ENCODE data around the gene ZNF674.

DNA sequence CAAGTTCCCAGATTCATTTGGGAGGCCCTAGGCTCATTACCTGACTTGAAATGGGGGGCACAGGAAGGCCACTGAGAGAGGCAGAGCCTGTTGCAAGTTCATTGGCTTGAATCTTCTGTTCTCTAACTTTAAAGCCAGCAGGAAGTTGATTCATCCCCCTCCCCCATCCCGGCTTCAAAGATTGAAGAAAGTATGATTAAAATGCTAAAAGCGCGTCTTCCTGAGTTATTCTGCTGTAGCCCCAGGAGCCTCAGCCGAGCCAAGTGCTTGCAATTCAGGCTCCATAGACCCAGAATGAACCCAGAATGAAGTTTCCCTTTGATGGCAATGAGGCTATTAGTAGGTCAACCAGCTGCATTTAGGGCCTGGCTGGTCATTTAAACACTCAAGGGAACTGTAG, 43.0 kb upstream of the ZNF674 start:
- TF ChIP-seq, protein P1, sequence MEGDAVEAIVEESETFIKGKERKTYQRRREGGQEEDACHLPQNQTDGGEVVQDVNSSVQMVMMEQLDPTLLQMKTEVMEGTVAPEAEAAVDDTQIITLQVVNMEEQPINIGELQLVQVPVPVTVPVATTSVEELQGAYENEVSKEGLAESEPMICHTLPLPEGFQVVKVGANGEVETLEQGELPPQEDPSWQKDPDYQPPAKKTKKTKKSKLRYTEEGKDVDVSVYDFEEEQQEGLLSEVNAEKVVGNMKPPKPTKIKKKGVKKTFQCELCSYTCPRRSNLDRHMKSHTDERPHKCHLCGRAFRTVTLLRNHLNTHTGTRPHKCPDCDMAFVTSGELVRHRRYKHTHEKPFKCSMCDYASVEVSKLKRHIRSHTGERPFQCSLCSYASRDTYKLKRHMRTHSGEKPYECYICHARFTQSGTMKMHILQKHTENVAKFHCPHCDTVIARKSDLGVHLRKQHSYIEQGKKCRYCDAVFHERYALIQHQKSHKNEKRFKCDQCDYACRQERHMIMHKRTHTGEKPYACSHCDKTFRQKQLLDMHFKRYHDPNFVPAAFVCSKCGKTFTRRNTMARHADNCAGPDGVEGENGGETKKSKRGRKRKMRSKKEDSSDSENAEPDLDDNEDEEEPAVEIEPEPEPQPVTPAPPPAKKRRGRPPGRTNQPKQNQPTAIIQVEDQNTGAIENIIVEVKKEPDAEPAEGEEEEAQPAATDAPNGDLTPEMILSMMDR (IDR thresholded peaks at IDR 0.05), result no peak
- no peak for TF ChIP-seq POLR2A (IDR thresholded peaks at IDR 0.05)
